K562 (cell line): ENCODE measurements around the gene SMIM12. TPM values are rescaled to one million over a fixed set of nuclear protein-coding genes. Genes with fewer than 3 reads are reported as not detected.

Experiments
- BHLHE40 ChIP-seq: IDR thresholded peaks from 2 replicates; pipeline ENCODE4 v1.6.1; 2011; ENCODE audit warnings: low read length, improper control_type of control experiment
- ESRRA ChIP-seq: fragments of 450-650 bp; IDR thresholded peaks from 2 replicates; pipeline ENCODE4 v1.6.1; 2014; ENCODE audit warnings: low read depth, mild to moderate bottlenecking, moderate library complexity, borderline replicate concordance
- FOXP1 ChIP-seq: sonication (generic); formaldehyde crosslinking; IDR thresholded peaks from 2 replicates; pipeline ENCODE4 v1.8.0; 2022; ENCODE audit warnings: mild to moderate bottlenecking, missing genetic modification reagents
- GABPA ChIP-seq: fragments of 200-800 bp; sonication (Bioruptor generic); conservative IDR thresholded peaks from 2 replicates; pipeline ENCODE4 v1.6.1; 2016; ENCODE audit warnings: low read depth, missing genetic modification characterization, missing compliant biosample characterization
- IFI16 ChIP-seq: fragments of 250-450 bp; sonication (Bioruptor Pico); IDR thresholded peaks from 2 replicates; pipeline ENCODE4 v2.1.2; 2022; ENCODE audit warnings: mild to moderate bottlenecking, inconsistent platforms
- MED1 ChIP-seq: sonication (generic); formaldehyde crosslinking; IDR thresholded peaks from 2 replicates; pipeline ENCODE4 v1.8.1; 2023; ENCODE audit warnings: missing genetic modification reagents, borderline replicate concordance
- NEUROD1 ChIP-seq: fragments of 150-350 bp; IDR thresholded peaks from 2 replicates; pipeline ENCODE4 v1.6.1; 2014; ENCODE audit warnings: borderline replicate concordance, low read length, low read depth; ENCODE audit not compliant: partially characterized antibody
- POLR2G ChIP-seq: fragments of 200-400 bp; formaldehyde crosslinking; IDR thresholded peaks from 2 replicates; pipeline ENCODE4 v1.6.1; 2017; ENCODE audit warnings: low read depth, mild to moderate bottlenecking, antibody characterized with exemption, low read length, moderate library complexity
- SMAD1 ChIP-seq: fragments of 150-350 bp; IDR thresholded peaks from 2 replicates; pipeline ENCODE4 v1.6.1; 2014; ENCODE audit warnings: low read length, low read depth; ENCODE audit not compliant: partially characterized antibody
- SMAD4 ChIP-seq: fragments of 250-450 bp; sonication (Bioruptor Pico); conservative IDR thresholded peaks from 2 replicates; pipeline ENCODE4 v1.8.0; 2021; ENCODE audit warnings: inconsistent platforms, mild to moderate bottlenecking, moderate library complexity
- TEAD4 ChIP-seq, 2 experiments: sonication (generic) in 1 of 2; formaldehyde crosslinking in 1 of 2; IDR thresholded peaks; 2 replicates each; pipeline versions ENCODE4 v1.6.1 to v1.8.0; 2012 to 2022; ENCODE audit warnings: borderline replicate concordance in 1 of 2, inconsistent platforms in 1 of 2, low read length in 1 of 2, mild to moderate bottlenecking in 1 of 2, missing genetic modification reagents in 1 of 2
- ZEB2 ChIP-seq: fragments of 450-650 bp; IDR thresholded peaks from 2 replicates; pipeline ENCODE4 v1.6.1; 2016
- ZFP36 ChIP-seq: fragments of 150-350 bp; IDR thresholded peaks from 2 replicates; pipeline ENCODE4 v1.6.1; 2018; ENCODE audit warnings: low read length, low read depth; ENCODE audit not compliant: partially characterized antibody
- polyA plus RNA-seq, 8 experiments: library from polyadenylated mRNA; depleted of rRNA in 4 of 8; stranded (reverse) in 5 of 8; unstranded in 3 of 8; fragments of >200 nt; fragmentation: Nextera tagmentation in 2 of 8; fragmentation: Illumina TruSeq in 1 of 8; extraction: Ambion mirVana in 2 of 8; extraction: Trizol in 1 of 8; gene quantifications; 2 replicates each; pipeline versions ENCODE4 v1.2.1 to v1.2.3, GENCODE V29; 2011 to 2014; ENCODE audit warnings: inconsistent platforms in 1 of 8, missing spikeins in 1 of 8
- total RNA-seq, 7 experiments: library from RNA; depleted of rRNA in 6 of 7; stranded (reverse); fragments of >200 nt in 6 of 7; fragmentation: Illumina TruSeq in 2 of 7; extraction: Trizol in 2 of 7; gene quantifications; 2 replicates each; pipeline versions ENCODE4 v1.2.1 to v1.2.3, GENCODE V29; 2011 to 2021; ENCODE audit warnings: low replicate concordance in 1 of 7
- TF ChIP-seq, protein P1 (sequence below): fragments of 250-450 bp; sonication (Bioruptor Pico); IDR thresholded peaks from 2 replicates; pipeline ENCODE4 v1.5.0; 2021; ENCODE audit warnings: mild to moderate bottlenecking, borderline replicate concordance
- TF ChIP-seq, protein P2 (sequence below): fragments of 250-450 bp; sonication (Bioruptor Pico); IDR thresholded peaks from 2 replicates; pipeline ENCODE4 v1.8.0; 2022; ENCODE audit warnings: inconsistent platforms

Gene SMIM12
- total and polyA plus RNA-seq, 9 of the 15 experiments (the other 6 are each of a cell fraction or from before 2014, with no cell fraction given): 51.7 to 112 (median 63.9) TPM

DNA sequence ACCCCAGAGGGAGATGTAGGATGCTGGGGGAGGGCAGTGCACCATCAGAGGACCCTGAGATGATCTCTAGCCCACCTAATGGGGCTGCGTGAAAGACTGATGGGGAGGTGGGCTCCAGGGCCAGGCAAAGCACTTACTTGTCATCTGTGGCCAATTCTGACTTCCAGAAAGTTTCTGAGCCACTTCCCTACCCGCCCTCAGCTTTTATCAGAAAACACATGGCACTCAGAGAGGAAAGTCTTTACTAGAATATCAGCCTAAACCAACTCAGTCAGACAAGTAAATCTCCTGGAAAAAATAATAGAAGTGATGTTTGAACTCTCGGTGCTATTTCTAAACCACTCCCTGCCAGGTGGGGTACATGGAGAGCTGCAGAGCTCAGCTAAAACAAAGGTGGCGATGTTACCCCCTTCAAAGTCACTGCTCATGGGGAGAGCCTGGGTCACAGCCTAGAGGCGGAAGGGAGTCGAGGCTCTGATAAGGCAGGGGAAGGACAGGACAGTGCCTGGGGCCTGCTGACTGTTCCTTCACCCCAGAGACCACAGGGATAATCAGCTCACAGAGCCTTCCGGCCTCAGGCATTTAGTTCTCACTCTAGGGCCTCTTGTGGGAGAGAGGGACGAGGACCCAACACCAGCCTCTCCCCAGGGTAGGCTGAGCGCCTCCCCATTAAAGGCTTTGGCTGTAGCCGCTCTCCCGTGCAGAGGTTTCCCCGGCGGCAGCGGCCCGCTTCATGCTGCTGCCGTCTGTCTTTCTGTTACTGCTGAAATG is 14.2 kb downstream of the SMIM12 start (continued):
- peak; percentile 16; the same call in 1 of the 2 replicates for TF ChIP-seq BHLHE40
- peak; percentile 36; the same call in 1 of the 2 replicates for TF ChIP-seq ZEB2
- peak; percentile 49 for TF ChIP-seq GABPA (tag)
- peak; percentile 47 for TF ChIP-seq SMAD1
- TF ChIP-seq, protein P1, sequence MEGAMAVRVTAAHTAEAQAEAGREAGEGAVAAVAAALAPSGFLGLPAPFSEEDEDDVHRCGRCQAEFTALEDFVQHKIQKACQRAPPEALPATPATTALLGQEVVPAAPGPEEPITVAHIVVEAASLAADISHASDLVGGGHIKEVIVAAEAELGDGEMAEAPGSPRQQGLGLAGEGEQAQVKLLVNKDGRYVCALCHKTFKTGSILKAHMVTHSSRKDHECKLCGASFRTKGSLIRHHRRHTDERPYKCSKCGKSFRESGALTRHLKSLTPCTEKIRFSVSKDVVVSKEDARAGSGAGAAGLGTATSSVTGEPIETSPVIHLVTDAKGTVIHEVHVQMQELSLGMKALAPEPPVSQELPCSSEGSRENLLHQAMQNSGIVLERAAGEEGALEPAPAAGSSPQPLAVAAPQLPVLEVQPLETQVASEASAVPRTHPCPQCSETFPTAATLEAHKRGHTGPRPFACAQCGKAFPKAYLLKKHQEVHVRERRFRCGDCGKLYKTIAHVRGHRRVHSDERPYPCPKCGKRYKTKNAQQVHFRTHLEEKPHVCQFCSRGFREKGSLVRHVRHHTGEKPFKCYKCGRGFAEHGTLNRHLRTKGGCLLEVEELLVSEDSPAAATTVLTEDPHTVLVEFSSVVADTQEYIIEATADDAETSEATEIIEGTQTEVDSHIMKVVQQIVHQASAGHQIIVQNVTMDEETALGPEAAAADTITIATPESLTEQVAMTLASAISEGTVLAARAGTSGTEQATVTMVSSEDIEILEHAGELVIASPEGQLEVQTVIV (CRISPR knock-in tag): no peak
- TF ChIP-seq POLR2G: 0 out of 2 replicates have a peak, but pooled peaks have one; percentile 21
- TF ChIP-seq, protein P2, sequence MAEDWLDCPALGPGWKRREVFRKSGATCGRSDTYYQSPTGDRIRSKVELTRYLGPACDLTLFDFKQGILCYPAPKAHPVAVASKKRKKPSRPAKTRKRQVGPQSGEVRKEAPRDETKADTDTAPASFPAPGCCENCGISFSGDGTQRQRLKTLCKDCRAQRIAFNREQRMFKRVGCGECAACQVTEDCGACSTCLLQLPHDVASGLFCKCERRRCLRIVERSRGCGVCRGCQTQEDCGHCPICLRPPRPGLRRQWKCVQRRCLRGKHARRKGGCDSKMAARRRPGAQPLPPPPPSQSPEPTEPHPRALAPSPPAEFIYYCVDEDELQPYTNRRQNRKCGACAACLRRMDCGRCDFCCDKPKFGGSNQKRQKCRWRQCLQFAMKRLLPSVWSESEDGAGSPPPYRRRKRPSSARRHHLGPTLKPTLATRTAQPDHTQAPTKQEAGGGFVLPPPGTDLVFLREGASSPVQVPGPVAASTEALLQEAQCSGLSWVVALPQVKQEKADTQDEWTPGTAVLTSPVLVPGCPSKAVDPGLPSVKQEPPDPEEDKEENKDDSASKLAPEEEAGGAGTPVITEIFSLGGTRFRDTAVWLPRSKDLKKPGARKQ (CRISPR knock-in tag): no peak
- peak; percentile 69 for TF ChIP-seq ESRRA
- peak; percentile 37 for TF ChIP-seq ZFP36
- TF ChIP-seq IFI16 (CRISPR knock-in tag): no peak
- 0 out of 2 replicates have a peak, but pooled peaks have one; percentile 37 for TF ChIP-seq FOXP1
- TF ChIP-seq SMAD4 (CRISPR knock-in tag): peak; percentile 85
- TF ChIP-seq TEAD4 (IDR thresholded peaks at IDR 0.05; ENCODE audit: low read length): peak; percentile 54; the same call in 1 of the 2 replicates
- no peak for TF ChIP-seq TEAD4 (CRISPR knock-in tag; IDR thresholded peaks at IDR 0.05; ENCODE audit: borderline replicate concordance)
- no peak for TF ChIP-seq MED1
- TF ChIP-seq NEUROD1: peak; percentile 27
